SK-N-SH (cell line): ENCODE results near the gene SPC25. TPM values are rescaled to one million over a fixed set of nuclear protein-coding genes. Genes with fewer than 3 reads are reported as not detected.

Source experiments
- CTCF ChIA-PET: fragments of 300-600, 350-600 bp; formaldehyde crosslinking; extraction: SDS; loops from one replicate; lab custom pipeline; 2021; lab: Yijun Ruan, JAX
- POLR2A ChIA-PET: fragments of 350-600 bp; sonication (Branson Sonifier 250); formaldehyde crosslinking; extraction: SDS; loops from one replicate; lab custom pipeline; 2020; ENCODE audit warnings: antibody characterized with exemption, inconsistent platforms; lab: Yijun Ruan, JAX
- DNase-seq: peaks from one replicate; pipeline ENCODE4 v3.0.0; 2012
- H2AFZ ChIP-seq: fragments of 200-600 bp; sonication (generic); 2 replicates; pipeline ENCODE4 v1.8.1; 2016; ENCODE audit warnings: antibody characterized with exemption, mild to moderate bottlenecking, low read depth
- H3F3A ChIP-seq: fragments of 200-600 bp; sonication (generic); replicated peaks from 2 replicates; pipeline ENCODE3; 2016; ENCODE audit warnings: antibody characterized with exemption, mild to moderate bottlenecking; ENCODE audit not compliant: insufficient read depth
- H3K27ac ChIP-seq, 2 experiments: fragments of 200-500 bp in 1 of 2; fragments of 200-600 bp in 1 of 2; sonication (Bioruptor generic) in 1 of 2; sonication (generic), shearing (Covaris generic) in 1 of 2; 2 replicates each; pipeline versions ENCODE4 v1.5.1 to v1.6.1; 2014 to 2016; ENCODE audit warnings: low read depth in 2 of 2, inconsistent platforms in 1 of 2, low read length in 1 of 2, mild to moderate bottlenecking in 1 of 2, mixed read lengths in 1 of 2
- H3K27me3 ChIP-seq: fragments of 200-600 bp; sonication (generic), shearing (Covaris generic); 2 replicates; pipeline ENCODE4 v1.6.1; 2016; ENCODE audit warnings: mixed run types; ENCODE audit not compliant: insufficient read depth
- H3K36me3 ChIP-seq, 2 experiments: fragments of 200-500 bp in 1 of 2; fragments of 200-600 bp in 1 of 2; sonication (Bioruptor generic) in 1 of 2; sonication (generic) in 1 of 2; replicated peaks in 1 of 2; 2 replicates each; pipeline versions ENCODE3 to v1.5.1; 2014 to 2016; ENCODE audit warnings: low read length in 1 of 2, mild to moderate bottlenecking in 1 of 2; ENCODE audit not compliant: insufficient read depth in 2 of 2, control insufficient read depth in 1 of 2
- H3K4me1 ChIP-seq, 2 experiments: fragments of 200-500 bp in 1 of 2; fragments of 200-600 bp in 1 of 2; sonication (Bioruptor generic) in 1 of 2; sonication (generic), shearing (Covaris generic) in 1 of 2; 2 replicates each; pipeline versions ENCODE4 v1.5.1 to v1.6.1; 2014 to 2016; ENCODE audit warnings: low read depth in 1 of 2, low read length in 1 of 2, mixed run types in 1 of 2; ENCODE audit not compliant: insufficient read depth in 2 of 2, control insufficient read depth in 1 of 2
- H3K4me2 ChIP-seq: fragments of 200-600 bp; sonication (generic), shearing (Covaris generic); 2 replicates; pipeline ENCODE4 v1.6.1; 2017; ENCODE audit warnings: mixed run types
- H3K4me3 ChIP-seq, 2 experiments: fragments of 200-500 bp in 1 of 2; fragments of 200-600 bp in 1 of 2; sonication (Bioruptor generic) in 1 of 2; sonication (generic), shearing (Covaris generic) in 1 of 2; 2 replicates each; pipeline versions ENCODE4 v1.5.1 to v1.8.1; 2014 to 2016; ENCODE audit warnings: low read depth in 2 of 2, inconsistent platforms in 1 of 2, low read length in 1 of 2, mild to moderate bottlenecking in 1 of 2, mixed read lengths in 1 of 2, moderate library complexity in 1 of 2
- H3K79me2 ChIP-seq: fragments of 200-600 bp; sonication (generic); 2 replicates; pipeline ENCODE4 v1.8.1; 2017; ENCODE audit warnings: mild to moderate bottlenecking; ENCODE audit not compliant: insufficient read depth
- H3K9ac ChIP-seq: fragments of 200-600 bp; sonication (generic); 2 replicates; pipeline ENCODE4 v1.6.1; 2017; ENCODE audit warnings: mixed run types
- H3K9me2 ChIP-seq: fragments of 200-600 bp; sonication (generic); 2 replicates; pipeline ENCODE4 v1.6.1; 2017; ENCODE audit warnings: mixed run types
- H3K9me3 ChIP-seq: fragments of 200-600 bp; sonication (generic); 2 replicates; pipeline ENCODE4 v1.6.1; 2017; ENCODE audit warnings: mixed run types, mild to moderate bottlenecking, moderate library complexity
- H4K20me1 ChIP-seq: fragments of 200-600 bp; sonication (generic); 2 replicates; pipeline ENCODE4 v1.6.1; 2017; ENCODE audit warnings: mild to moderate bottlenecking, mixed run types; ENCODE audit not compliant: insufficient read depth
- CTCF ChIP-seq: fragments of 200-600 bp; sonication (generic); IDR thresholded peaks from 2 replicates; pipeline ENCODE4 v1.6.1; 2017; ENCODE audit warnings: antibody characterized with exemption, mild to moderate bottlenecking, moderate library complexity
- FOXJ3 ChIP-seq: sonication (generic); formaldehyde crosslinking; IDR thresholded peaks from 2 replicates; pipeline ENCODE4 v1.5.1; 2020; ENCODE audit warnings: mild to moderate bottlenecking, missing genetic modification reagents
- GABPA ChIP-seq: IDR thresholded peaks from 2 replicates; pipeline ENCODE4 v1.4.0; 2012; ENCODE audit warnings: low read depth, mild to moderate bottlenecking
- NFIC ChIP-seq: IDR thresholded peaks from 2 replicates; pipeline ENCODE4 v1.4.0; 2012; ENCODE audit warnings: borderline replicate concordance
- NRF1 ChIP-seq: IDR thresholded peaks from 2 replicates; pipeline ENCODE4 v1.6.1; 2012; ENCODE audit warnings: low read depth, mild to moderate bottlenecking, low read length
- PBX3 ChIP-seq: IDR thresholded peaks from 2 replicates; pipeline ENCODE4; 2012
- POLR2AphosphoS5 ChIP-seq: IDR thresholded peaks from 2 replicates; pipeline ENCODE4 v1.6.1; 2012; ENCODE audit warnings: low read depth, low read length
- RAD21 ChIP-seq: IDR thresholded peaks from 2 replicates; pipeline ENCODE4 v1.6.1; 2012; ENCODE audit warnings: mild to moderate bottlenecking, low read length
- SIN3A ChIP-seq: IDR thresholded peaks from 2 replicates; pipeline ENCODE4 v1.6.1; 2012; ENCODE audit warnings: low read depth, mild to moderate bottlenecking, low read length, moderate library complexity, borderline replicate concordance
- SMC3 ChIP-seq: IDR thresholded peaks from 2 replicates; pipeline ENCODE4 v1.6.1; 2012; ENCODE audit warnings: low read depth, low read length, improper control_type of control experiment
- TCF12 ChIP-seq: IDR thresholded peaks from 2 replicates; pipeline ENCODE4 v1.4.0; 2012
- USF2 ChIP-seq: fragments of 150-350 bp; IDR thresholded peaks from 2 replicates; pipeline ENCODE4 v1.6.1; 2017; ENCODE audit warnings: antibody characterized with exemption, low read length, low read depth, borderline replicate concordance
- WGBS: methylation state at CpG from one replicate; pipeline ENCODE4 v1.1.6; 2017; ENCODE audit warnings: low lambda C conversion rate; 5-methylcytosine and 5-hydroxymethylcytosine counted together
- polyA plus RNA-seq, 3 experiments: library from polyadenylated mRNA; depleted of rRNA; stranded (reverse); fragments of >200 nt; gene quantifications; 2 replicates each; pipeline ENCODE4 v1.2.3, GENCODE V29; 2012

Gene SPC25
- polyA plus RNA-seq, 1 of the 3 experiments (the other 2 are of a cell fraction) = 4.8 TPM

GRCh38 chr2:168920504-168921157 lies 30.4 kb upstream of the SPC25 start:
- ChIA-PET POLR2A (no interaction called here), CTCF (interaction anchor here (0.6 to 4.8 kb wide), 12 partner anchors 14 to 1247 kb away, joined by 3 to 26 read pairs (median 3); no protein-coding TSS in a partner anchor)
- peaks cover 2% of the 10 kb centered on the region for H3K27me3 ChIP-seq
- H3K9me2 ChIP-seq = no peaks in the 10 kb centered on the region
- no peak overlapping the region for H2AFZ ChIP-seq
- H3K79me2 ChIP-seq = no peaks in the 10 kb centered on the region
- TF ChIP-seq SMC3 (peak; percentile 57), RAD21 (peak; percentile 76), SIN3A (no peak), CTCF (peak; percentile 75)
- H3K36me3 ChIP-seq = no peaks in the 10 kb centered on the region
- H3K4me3 ChIP-seq = no peak overlapping the region
- H3F3A ChIP-seq = no peaks in the 10 kb centered on the region
- DNase-seq = peak; percentile 25
- no peak overlapping the region for H3K9ac ChIP-seq
- no peaks in the 10 kb centered on the region for H4K20me1 ChIP-seq
- no peak overlapping the region for H3K27ac ChIP-seq
- no peaks in the 10 kb centered on the region for H3K4me1 ChIP-seq
- H3K9me3 ChIP-seq = no peaks in the 10 kb centered on the region
- 20% methylated on average over 4 of the region's 4 CpGs for WGBS
- H3K4me2 ChIP-seq = no peak overlapping the region

- CTCF ChIA-PET = no interaction called here
- no peaks in the 10 kb centered on the region for H3K9me2 ChIP-seq
- WGBS = 69% methylated on average over 4 of the region's 4 CpGs
- H3K27me3 ChIP-seq = peaks cover 6% of the 10 kb centered on the region
- peaks cover 0 to 4% of the 10 kb centered on the region in 2 experiments; a peak in 2 of 4 replicates for H3K4me1 ChIP-seq
- H4K20me1 ChIP-seq = no peaks in the 10 kb centered on the region
- DNase-seq = no peak
- POLR2A ChIA-PET = no interaction called here
- no peak overlapping the region for H3K9ac ChIP-seq
- TF ChIP-seq PBX3 (no peak), NFIC (no peak), FOXJ3 (CRISPR knock-in tag) (no peak), TCF12 (no peak), NRF1 (no peak), POLR2AphosphoS5 (no peak), USF2 (no peak), GABPA (no peak)
- H3K4me2 ChIP-seq = no peak overlapping the region
- no peak overlapping the region for H3K4me3 ChIP-seq
- H3K9me3 ChIP-seq = no peaks in the 10 kb centered on the region
- H3K79me2 ChIP-seq = no peaks in the 10 kb centered on the region
- H2AFZ ChIP-seq = no peak overlapping the region
- H3K27ac ChIP-seq = no peak overlapping the region
- H3F3A ChIP-seq = no peaks in the 10 kb centered on the region
- H3K36me3 ChIP-seq = no peaks in the 10 kb centered on the region
Observed at GRCh38 chr2:168916331-168916675, 26.1 kb upstream of the SPC25 start.
